ENCODE measurements around the gene HAL.

DNA sequence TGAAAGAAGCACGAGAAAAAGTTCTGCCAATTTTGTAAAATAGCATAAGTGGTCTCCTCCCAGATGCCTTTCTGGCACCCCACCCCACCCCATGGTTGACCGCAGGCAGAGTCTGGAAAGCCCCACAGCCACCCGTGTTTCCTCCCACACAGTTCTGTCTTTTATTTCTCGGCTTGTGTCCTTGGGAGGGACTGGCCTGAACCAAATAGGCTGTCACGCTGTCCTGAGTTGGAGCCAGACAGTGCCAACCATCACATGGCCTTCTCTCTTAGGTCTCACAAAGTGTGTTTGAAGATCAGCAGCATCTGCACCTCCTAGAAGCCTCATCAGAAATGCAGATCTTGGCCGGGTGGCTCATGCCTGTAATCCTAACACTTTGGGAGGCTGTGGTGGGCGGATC, 49.4 kb upstream of the HAL start:
- TF ChIP-seq CREB1 (IDR thresholded peaks at IDR 0.05): no peak
- TF ChIP-seq SP2 (IDR thresholded peaks at IDR 0.05; ENCODE audit: low read length): no peak
- TF ChIP-seq, protein P1, sequence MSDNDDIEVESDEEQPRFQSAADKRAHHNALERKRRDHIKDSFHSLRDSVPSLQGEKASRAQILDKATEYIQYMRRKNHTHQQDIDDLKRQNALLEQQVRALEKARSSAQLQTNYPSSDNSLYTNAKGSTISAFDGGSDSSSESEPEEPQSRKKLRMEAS (IDR thresholded peaks at IDR 0.05): no peak
- TF ChIP-seq, protein P2, sequence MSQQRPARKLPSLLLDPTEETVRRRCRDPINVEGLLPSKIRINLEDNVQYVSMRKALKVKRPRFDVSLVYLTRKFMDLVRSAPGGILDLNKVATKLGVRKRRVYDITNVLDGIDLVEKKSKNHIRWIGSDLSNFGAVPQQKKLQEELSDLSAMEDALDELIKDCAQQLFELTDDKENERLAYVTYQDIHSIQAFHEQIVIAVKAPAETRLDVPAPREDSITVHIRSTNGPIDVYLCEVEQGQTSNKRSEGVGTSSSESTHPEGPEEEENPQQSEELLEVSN (IDR thresholded peaks at IDR 0.05): no peak
